Stimulated activated CD4-positive, alpha-beta T cell treated with anti-CD3 and anti-CD28 coated beads, Interleukin-1b, Interleukin-23, amount 100 ng/mL, for 48 hours (primary cell): Measurements from ENCODE around the gene MCM7.

Source experiments
- DNase-seq: peaks from one replicate; pipeline ENCODE4 v3.0.0-alpha.2; 2020

The MCM7 gene

DNA sequence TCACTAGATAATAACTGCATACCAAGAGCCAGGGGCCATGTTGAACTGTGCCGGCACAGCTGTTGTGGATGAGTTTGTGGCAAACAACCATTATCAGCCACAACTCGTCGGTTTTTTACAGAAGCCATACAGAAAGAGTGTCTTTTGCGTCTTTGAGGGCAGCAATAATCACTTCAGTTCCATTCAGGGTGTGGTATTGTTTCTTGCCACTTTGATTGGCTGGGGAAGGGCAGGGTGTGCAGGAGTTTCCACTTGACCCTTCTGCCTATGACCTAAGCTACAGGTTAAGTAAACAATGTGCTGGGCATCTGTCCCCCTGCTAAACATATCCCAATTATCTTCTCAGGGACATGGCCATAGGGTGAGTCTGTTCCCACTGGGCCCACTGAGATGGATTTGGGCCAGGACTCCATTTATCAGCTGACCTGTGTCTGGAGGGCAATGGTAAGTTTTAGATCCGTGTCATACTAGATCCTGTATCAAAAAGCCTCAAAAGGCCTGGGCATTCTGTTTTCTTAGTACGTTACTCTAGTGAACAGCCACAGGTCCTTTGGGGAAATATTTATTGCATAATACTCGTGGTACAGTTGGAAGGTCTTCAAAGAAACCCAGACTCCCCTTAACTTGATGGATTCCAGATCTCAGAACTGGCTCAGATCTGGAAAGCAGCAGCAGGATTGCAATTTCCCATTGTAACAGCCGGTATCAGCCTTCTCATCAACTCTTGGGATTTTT lies 35.6 kb downstream of the MCM7 start:
- DNase-seq: no peak

DNA sequence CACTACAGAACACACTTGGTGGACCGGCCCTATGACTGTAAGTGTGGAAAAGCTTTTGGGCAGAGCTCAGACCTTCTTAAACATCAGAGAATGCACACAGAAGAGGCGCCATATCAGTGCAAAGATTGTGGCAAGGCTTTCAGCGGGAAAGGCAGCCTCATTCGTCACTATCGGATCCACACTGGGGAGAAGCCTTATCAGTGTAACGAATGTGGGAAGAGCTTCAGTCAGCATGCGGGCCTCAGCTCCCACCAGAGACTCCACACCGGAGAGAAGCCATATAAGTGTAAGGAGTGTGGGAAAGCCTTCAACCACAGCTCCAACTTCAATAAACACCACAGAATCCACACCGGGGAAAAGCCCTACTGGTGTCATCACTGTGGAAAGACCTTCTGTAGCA lies 37.0 kb downstream of the MCM7 start:
- no peak for DNase-seq

DNA sequence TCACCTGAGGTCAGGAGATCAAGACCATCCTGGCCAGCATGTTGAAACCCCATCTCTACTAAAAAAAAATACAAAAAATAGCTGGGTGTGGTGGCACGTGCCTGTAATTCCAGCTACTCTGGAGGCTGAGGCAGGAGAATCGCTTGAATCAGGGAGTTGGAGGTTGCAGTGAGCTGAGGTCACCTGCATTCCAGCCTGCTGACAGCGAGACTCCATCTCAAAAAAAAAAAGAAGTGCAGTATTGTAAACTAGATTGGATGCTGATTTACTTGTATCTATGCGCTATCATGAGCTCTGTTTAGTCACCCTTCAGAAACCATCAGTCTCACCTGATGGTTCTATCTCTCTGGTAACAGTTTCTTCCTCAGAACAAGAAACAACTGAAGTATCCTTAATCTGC lies 37.8 kb downstream of the MCM7 start:
- no peak for DNase-seq

DNA sequence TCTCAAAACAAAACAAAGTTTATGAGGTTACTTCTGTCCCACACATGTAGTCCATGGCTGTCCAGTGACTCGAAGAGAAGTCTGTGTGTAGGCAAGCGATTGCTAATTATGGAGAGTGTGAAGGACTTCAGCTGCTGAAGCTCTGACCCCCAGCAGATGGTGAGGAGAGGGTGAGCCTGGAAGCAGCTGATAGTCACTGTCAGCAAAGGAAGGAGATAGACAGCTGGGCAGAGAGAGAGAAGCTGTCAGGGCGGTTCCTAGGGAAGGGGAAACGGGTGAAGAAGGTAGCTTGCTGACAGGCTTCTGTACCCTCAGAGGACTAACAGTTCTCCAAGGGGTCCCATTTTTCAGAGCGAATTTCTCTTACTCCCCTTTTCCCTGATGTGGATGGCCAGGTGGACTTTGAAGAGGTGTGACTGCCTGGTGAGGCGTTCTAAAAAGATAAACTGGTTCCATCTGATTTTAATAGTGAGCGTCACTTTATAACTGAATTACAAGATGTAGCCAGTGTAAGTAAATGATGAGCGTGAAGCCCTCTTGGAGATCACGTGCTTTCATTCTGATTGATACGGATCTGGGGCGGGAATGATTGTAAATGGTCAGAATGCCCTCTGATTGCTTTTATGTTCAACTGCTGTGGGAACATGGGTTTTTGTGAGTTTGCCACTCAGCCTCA lies 39.5 kb downstream of the MCM7 start:
- no peak for DNase-seq

DNA sequence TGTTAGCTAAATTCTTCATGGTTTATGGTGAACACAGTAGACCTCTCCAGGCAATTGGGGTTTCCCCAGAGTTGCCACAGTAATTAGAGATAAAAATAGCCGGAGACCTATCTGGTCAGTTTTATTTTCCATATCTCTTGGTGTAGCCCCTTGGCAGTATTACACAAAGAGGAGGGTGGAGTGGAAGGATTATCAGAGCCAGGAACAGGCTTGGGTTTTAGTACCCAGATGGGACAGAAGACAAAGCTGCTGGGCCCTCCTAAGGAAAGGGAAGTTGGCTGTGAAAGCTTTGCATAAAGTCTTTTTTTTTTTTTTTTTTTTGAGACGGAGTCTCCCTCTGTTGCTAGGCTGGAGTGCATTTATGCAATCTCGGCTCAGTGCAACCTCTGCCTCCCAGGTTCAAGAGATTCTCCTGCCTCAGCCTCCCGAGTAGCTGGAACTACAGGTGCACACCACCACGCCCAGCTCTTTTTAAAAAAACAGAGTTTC lies 41.9 kb downstream of the MCM7 start:
- no peak for DNase-seq

DNA sequence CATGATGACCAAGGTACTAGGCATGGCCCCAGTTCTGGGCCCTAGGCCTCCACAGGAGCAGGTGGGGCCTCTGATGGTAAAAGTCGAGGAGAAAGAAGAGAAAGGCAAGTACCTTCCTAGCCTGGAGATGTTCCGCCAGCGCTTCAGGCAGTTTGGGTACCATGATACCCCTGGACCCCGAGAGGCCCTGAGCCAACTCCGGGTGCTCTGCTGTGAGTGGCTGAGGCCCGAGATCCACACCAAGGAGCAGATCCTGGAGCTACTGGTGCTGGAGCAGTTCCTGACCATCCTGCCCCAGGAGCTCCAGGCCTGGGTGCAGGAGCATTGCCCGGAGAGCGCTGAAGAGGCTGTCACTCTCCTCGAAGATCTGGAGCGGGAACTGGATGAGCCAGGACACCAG lies 44.2 kb downstream of the MCM7 start:
- no peak for DNase-seq

DNA sequence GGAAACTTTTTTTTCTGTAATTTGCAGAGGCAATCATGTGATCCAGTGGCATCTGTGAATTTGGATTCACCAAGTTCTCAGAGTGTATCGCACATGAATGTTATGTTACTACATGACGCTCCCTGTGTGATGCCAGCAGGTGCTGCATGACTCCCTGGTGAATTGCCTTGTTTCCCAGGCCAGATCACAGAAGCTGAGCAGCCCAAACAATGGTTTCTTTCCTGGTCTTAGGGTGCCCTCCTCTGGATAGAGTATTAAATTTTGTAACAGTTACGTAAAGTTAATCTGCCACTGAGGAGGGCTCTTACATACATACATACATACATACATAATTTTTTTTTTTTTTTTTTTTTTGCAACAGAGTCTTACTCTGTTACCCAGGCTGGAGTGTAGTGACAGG lies 48.0 kb downstream of the MCM7 start:
- DNase-seq: peak; percentile 24

DNA sequence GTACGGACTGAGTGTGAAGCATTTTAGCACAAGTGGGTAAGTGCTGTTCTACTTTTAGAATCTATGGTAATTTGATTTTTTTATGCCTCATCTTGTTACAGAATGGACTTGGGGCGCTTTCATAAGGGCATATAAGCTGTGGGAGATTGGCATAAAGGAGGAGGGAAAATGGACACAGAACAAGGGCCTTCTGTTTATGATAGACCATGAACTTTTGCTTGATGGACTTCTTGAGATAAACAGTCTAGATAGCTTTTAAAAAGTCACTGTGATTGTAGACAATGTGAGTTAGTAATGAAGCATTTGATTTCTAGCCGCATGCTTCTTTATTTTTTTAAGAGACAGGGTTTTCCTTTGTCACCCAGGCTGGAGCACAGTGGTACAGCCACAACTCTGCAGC lies 49.6 kb downstream of the MCM7 start:
- DNase-seq: no peak

DNA sequence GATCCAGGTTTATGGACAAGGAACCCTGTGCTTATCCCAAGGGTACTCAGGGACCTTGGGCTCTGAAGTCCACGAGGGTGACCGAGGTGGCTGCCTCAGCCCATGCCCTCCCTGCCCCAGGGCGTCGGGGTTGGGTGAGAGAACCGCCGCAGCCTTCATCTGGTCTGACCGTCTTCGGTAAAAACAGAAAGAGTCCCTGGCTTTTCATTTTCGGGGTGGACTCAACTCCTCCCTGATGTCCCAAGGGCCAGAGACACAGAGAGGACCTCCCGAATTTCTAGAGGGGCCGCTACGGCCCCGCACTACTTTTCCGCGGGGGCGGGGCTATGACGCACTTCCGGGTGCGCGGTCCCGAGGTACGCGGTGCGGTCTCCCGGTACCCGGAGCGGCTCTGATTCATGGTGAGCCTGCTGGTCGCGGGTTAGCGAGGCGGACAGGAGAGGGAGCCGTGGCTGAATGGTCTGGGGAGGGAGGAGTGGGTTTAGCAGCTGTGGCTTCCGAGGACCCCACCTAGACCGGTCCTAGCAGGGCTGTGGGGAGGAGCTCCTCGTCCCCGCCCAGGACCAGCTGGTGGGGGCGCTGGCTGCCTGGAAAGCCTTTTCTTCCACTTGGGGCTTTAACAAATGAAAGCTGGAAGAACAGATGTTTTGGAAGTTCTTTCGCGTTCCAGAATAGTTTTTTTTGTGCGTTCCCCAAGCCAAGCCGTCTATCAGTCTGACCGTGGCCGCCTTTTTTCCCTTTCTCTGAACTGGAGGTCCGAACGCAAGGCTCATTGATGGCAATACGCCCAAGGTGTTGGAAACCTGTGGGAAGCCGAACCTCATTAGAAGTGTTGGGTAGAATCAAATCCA lies 51.5 kb downstream of the MCM7 start, which contains the start of gene ZSCAN21:
TSS of gene ZSCAN21 (plus strand) at position 334 of the 851 bp plus-strand sequence. CDS start 7,233 bp downstream, outside the sequence.
- peak; percentile 80 for DNase-seq

DNA sequence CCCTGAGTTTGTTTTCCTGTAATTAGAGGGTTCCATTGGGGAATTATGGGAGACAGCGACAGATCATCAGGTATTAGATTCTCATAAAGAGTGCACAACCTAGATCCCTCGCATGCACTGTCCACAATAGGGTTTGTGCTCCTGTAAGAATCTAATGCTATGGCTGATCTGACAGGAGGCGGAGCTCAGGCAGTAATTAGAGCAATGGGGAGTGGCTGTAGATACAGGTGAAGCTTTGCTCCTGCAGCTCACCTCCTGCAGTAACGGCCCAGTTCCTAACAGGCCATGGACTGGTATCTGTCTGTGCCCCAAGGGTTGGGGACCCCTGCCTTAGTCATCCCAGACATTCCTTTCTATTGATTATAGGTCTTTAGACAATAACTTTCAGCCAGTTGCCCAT lies 52.5 kb downstream of the MCM7 start:
- DNase-seq: no peak

DNA sequence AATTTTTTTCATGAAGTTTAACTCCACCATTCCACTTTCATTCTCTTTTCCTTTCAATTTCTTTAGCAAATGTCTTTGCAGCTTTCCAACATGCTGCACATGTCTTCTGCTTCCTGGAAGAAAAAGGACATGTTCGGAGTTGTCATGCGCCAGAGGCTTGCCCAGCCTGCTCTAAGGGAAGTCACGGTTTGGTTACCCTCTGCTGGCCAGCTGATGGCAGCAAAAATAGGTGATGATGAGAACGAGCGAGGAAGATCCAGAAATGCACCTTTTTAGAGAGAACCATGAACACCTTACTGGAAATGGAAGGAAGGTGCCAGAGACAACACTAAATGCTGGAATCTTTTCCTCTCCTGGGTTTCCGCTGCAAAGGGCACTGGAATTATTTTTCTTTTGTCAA lies 56.5 kb downstream of the MCM7 start:
- DNase-seq: no peak
